Mesendoderm (in vitro differentiated cells): ENCODE results near the gene S100A10. TPM values are rescaled to one million over a fixed set of nuclear protein-coding genes. Genes with fewer than 3 reads are reported as not detected.
A peak's percentile ranks its signal among the peaks of the same experiment; 100 is the strongest.

Experiments
- DNase-seq: peaks from one replicate; pipeline ENCODE4 v3.0.0; 2013
- H2AK5ac ChIP-seq: 2 replicates; pipeline ENCODE4 v1.6.1; 2013; ENCODE audit warnings: low read length, inconsistent platforms
- H2BK120ac ChIP-seq: 2 replicates; pipeline ENCODE4 v1.6.1; 2013; ENCODE audit warnings: low read depth, mild to moderate bottlenecking, low read length, moderate library complexity, mixed read lengths
- H2BK15ac ChIP-seq: replicated peaks from 2 replicates; pipeline ENCODE4 v1.6.1; 2013; ENCODE audit warnings: low read depth, mild to moderate bottlenecking, moderate library complexity
- H2BK5ac ChIP-seq: 2 replicates; pipeline ENCODE4 v1.6.1; 2013; ENCODE audit warnings: low read length, inconsistent platforms
- H3K18ac ChIP-seq: 2 replicates; pipeline ENCODE4 v1.6.1; 2013; ENCODE audit warnings: mild to moderate bottlenecking, low read length, mixed read lengths
- H3K23ac ChIP-seq: one replicate; pipeline ENCODE4 v1.6.1; 2013; ENCODE audit warnings: low read length
- H3K27ac ChIP-seq: 2 replicates; pipeline ENCODE4 v1.5.1; 2013; ENCODE audit warnings: low read depth, mild to moderate bottlenecking, inconsistent platforms, low read length, moderate library complexity
- H3K27me3 ChIP-seq: 2 replicates; pipeline ENCODE4 v1.6.1; 2013; ENCODE audit warnings: low read length, control low read depth, mild to moderate bottlenecking, inconsistent platforms; ENCODE audit not compliant: insufficient read depth, poor library complexity
- H3K36me3 ChIP-seq: 2 replicates; pipeline ENCODE4 v1.6.1; 2013; ENCODE audit warnings: low read length, inconsistent platforms; ENCODE audit not compliant: control insufficient read depth, insufficient read depth
- H3K4ac ChIP-seq: one replicate; pipeline ENCODE4 v1.6.1; 2013; ENCODE audit warnings: low read depth, mild to moderate bottlenecking, low read length, moderate library complexity
- H3K4me1 ChIP-seq: 2 replicates; pipeline ENCODE4 v1.6.1; 2013; ENCODE audit warnings: low read depth, low read length, inconsistent platforms; ENCODE audit not compliant: control insufficient read depth
- H3K4me2 ChIP-seq: 2 replicates; pipeline ENCODE4 v1.6.1; 2013; ENCODE audit warnings: low read length
- H3K4me3 ChIP-seq: 2 replicates; pipeline ENCODE4 v1.5.1; 2013; ENCODE audit warnings: mild to moderate bottlenecking, low read length
- H3K56ac ChIP-seq: one replicate; pipeline ENCODE4 v1.6.1; 2013; ENCODE audit warnings: low read length
- H3K79me1 ChIP-seq: 2 replicates; pipeline ENCODE4 v1.6.1; 2013; ENCODE audit warnings: low read length, inconsistent platforms
- H3K79me2 ChIP-seq: 2 replicates; pipeline ENCODE4 v1.6.1; 2013; ENCODE audit warnings: mild to moderate bottlenecking, low read length; ENCODE audit not compliant: control insufficient read depth, insufficient read depth
- H3K9ac ChIP-seq: 2 replicates; pipeline ENCODE4 v1.6.1; 2013; ENCODE audit warnings: low read length, inconsistent platforms
- H4K5ac ChIP-seq: one replicate; pipeline ENCODE4 v1.6.1; 2013; ENCODE audit warnings: low read length
- H4K8ac ChIP-seq: one replicate; pipeline ENCODE4 v1.6.1; 2013; ENCODE audit warnings: low read depth, mild to moderate bottlenecking, control low read depth, low read length, moderate library complexity
- WGBS: extraction: QIAGEN DNeasy Blood & Tissue Kit; methylation state at CpG from one replicate; pipeline ENCODE4 v1.1.7; 2013; ENCODE audit warnings: low lambda C conversion rate, missing lambda C conversion rate; ENCODE audit not compliant: insufficient coverage; ENCODE audit errors: extremely low coverage; 5-methylcytosine and 5-hydroxymethylcytosine counted together
- polyA plus RNA-seq, 2 experiments: library from polyadenylated mRNA; stranded (reverse); fragments of 200-250 nt; gene quantifications; one replicate each; pipeline ENCODE4 v1.2.3, GENCODE V29; 2013

S100A10 gene
- polyA plus RNA-seq (2013, experiment 1 of 2), result 181 TPM
- 187 TPM for polyA plus RNA-seq (2013, experiment 2 of 2)

GRCh38 chr1:151993734-151994496 lies at the start of gene S100A10:
TSS of gene S100A10 (minus strand) at chr1:151993859. CDS start at chr1:151986230, 7,629 bp downstream.
- Histone ChIP-seq H3K4me1 (peaks cover 8% of the 10 kb centered on the region), H3K9ac (peak within 1 kb of the TSS; percentile 95), H3K36me3 (no peaks in the 10 kb centered on the region), H4K5ac (no peak within 1 kb of the TSS), H3K18ac (peak within 1 kb of the TSS; percentile 70), H3K4me3 (peak within 1 kb of the TSS; percentile 78), H3K27ac (peak within 1 kb of the TSS; percentile 58), H3K79me2 (peaks cover 31% of the 10 kb centered on the region), H4K8ac (peak within 1 kb of the TSS; percentile 90), H2BK15ac (no peak within 1 kb of the TSS), H2BK120ac (peak within 1 kb of the TSS; percentile 46), H3K23ac (peak within 1 kb of the TSS; percentile 11), H2AK5ac (no peak within 1 kb of the TSS), H3K4me2 (peak within 1 kb of the TSS; percentile 76), H3K27me3 (no peaks in the 10 kb centered on the region), H3K79me1 (peaks cover 2% of the 10 kb centered on the region), H3K56ac (peak within 1 kb of the TSS; percentile 98), H2BK5ac (peak within 1 kb of the TSS; percentile 83), H3K4ac (peak within 1 kb of the TSS; percentile 85)
- peak; percentile 90 for DNase-seq
- no CpG with 5 or more reads among the region's 69 CpGs for WGBS

- H4K5ac ChIP-seq, result no peak overlapping the region
- H3K18ac ChIP-seq, result no peak overlapping the region
- H2AK5ac ChIP-seq, result no peak overlapping the region
- no peaks in the 10 kb centered on the region for H3K79me1 ChIP-seq
- no peak for DNase-seq
- H2BK5ac ChIP-seq, result no peak overlapping the region
- H3K56ac ChIP-seq, result no peak overlapping the region
- no peaks in the 10 kb centered on the region for H3K4me1 ChIP-seq
- H3K4me3 ChIP-seq, result no peak overlapping the region
- no peak overlapping the region for H2BK15ac ChIP-seq
- no peak overlapping the region for H3K23ac ChIP-seq
- no peak overlapping the region for H2BK120ac ChIP-seq
- H3K9ac ChIP-seq, result no peak overlapping the region
- no peaks in the 10 kb centered on the region for H3K79me2 ChIP-seq
- H3K27me3 ChIP-seq, result no peaks in the 10 kb centered on the region
- H4K8ac ChIP-seq, result no peak overlapping the region
- WGBS, result no CpG with 5 or more reads among the region's 1 CpG
- H3K4me2 ChIP-seq, result no peak overlapping the region
- H3K27ac ChIP-seq, result no peak overlapping the region
- H3K36me3 ChIP-seq, result no peaks in the 10 kb centered on the region
- no peak overlapping the region for H3K4ac ChIP-seq
Measured at GRCh38 chr1:152042030-152042429, 48.4 kb upstream of the S100A10 start.

- H3K4me2 ChIP-seq, result no peak overlapping the region
- H3K56ac ChIP-seq, result no peak overlapping the region
- DNase-seq, result no peak
- no peak overlapping the region for H2BK120ac ChIP-seq
- no peak overlapping the region for H3K4ac ChIP-seq
- H3K79me2 ChIP-seq, result peaks cover 6% of the 10 kb centered on the region
- H3K4me1 ChIP-seq, result peaks cover under 1% of the 10 kb centered on the region
- H3K79me1 ChIP-seq, result no peaks in the 10 kb centered on the region
- H3K27ac ChIP-seq, result no peak overlapping the region
- H3K18ac ChIP-seq, result no peak overlapping the region
- no peak overlapping the region for H3K23ac ChIP-seq
- H2BK15ac ChIP-seq, result no peak overlapping the region
- H3K9ac ChIP-seq, result no peak overlapping the region
- no peaks in the 10 kb centered on the region for H3K27me3 ChIP-seq
- no peak overlapping the region for H4K5ac ChIP-seq
- WGBS, result no CpG with 5 or more reads among the region's 1 CpG
- H2AK5ac ChIP-seq, result no peak overlapping the region
- H2BK5ac ChIP-seq, result no peak overlapping the region
- no peaks in the 10 kb centered on the region for H3K36me3 ChIP-seq
- no peak overlapping the region for H3K4me3 ChIP-seq
- H4K8ac ChIP-seq, result no peak overlapping the region
Measured at GRCh38 chr1:152039886-152040285, 46.2 kb upstream of the S100A10 start.

GRCh38 chr1:152039461-152039860 lies 45.8 kb upstream of the S100A10 start:
- Histone ChIP-seq H3K4ac (no peak overlapping the region), H3K27ac (no peak overlapping the region), H3K18ac (no peak overlapping the region), H3K4me3 (no peak overlapping the region), H3K79me1 (no peaks in the 10 kb centered on the region), H2AK5ac (no peak overlapping the region), H2BK120ac (no peak overlapping the region), H3K79me2 (peaks cover 6% of the 10 kb centered on the region), H2BK15ac (no peak overlapping the region), H3K23ac (no peak overlapping the region), H3K36me3 (no peaks in the 10 kb centered on the region), H3K4me1 (peaks cover 3% of the 10 kb centered on the region), H2BK5ac (no peak overlapping the region), H4K5ac (no peak overlapping the region), H3K27me3 (no peaks in the 10 kb centered on the region), H3K56ac (no peak overlapping the region), H3K9ac (no peak overlapping the region), H3K4me2 (no peak overlapping the region), H4K8ac (no peak overlapping the region)
- no peak for DNase-seq
- no CpG with 5 or more reads among the region's 1 CpG for WGBS

GRCh38 chr1:152038871-152039270 lies 45.2 kb upstream of the S100A10 start:
- no peak overlapping the region for H2BK5ac ChIP-seq
- no CpG with 5 or more reads among the region's 10 CpGs for WGBS
- no peak overlapping the region for H2BK15ac ChIP-seq
- no peak overlapping the region for H3K4me2 ChIP-seq
- H3K36me3 ChIP-seq, result no peaks in the 10 kb centered on the region
- no peaks in the 10 kb centered on the region for H3K27me3 ChIP-seq
- peaks cover 3% of the 10 kb centered on the region for H3K4me1 ChIP-seq
- no peak overlapping the region for H3K4ac ChIP-seq
- no peak overlapping the region for H4K5ac ChIP-seq
- no peak overlapping the region for H2BK120ac ChIP-seq
- no peak overlapping the region for H3K56ac ChIP-seq
- peaks cover under 1% of the 10 kb centered on the region for H3K79me1 ChIP-seq
- H3K23ac ChIP-seq, result no peak overlapping the region
- H3K4me3 ChIP-seq, result no peak overlapping the region
- DNase-seq, result no peak
- no peak overlapping the region for H3K27ac ChIP-seq
- no peak overlapping the region for H2AK5ac ChIP-seq
- H4K8ac ChIP-seq, result no peak overlapping the region
- H3K18ac ChIP-seq, result no peak overlapping the region
- peaks cover 6% of the 10 kb centered on the region for H3K79me2 ChIP-seq
- H3K9ac ChIP-seq, result no peak overlapping the region
